CD14-positive monocyte (primary cell): ENCODE results near the gene PRRC2B. TPM values are rescaled to one million over a fixed set of nuclear protein-coding genes. Genes with fewer than 3 reads are reported as not detected.
A peak's percentile ranks its signal among the peaks of the same experiment; 100 is the strongest.

Experiments
- DNase-seq, 3 donors: peaks; one replicate each; pipeline ENCODE4 v3.0.0-alpha.2; 2011 to 2022
- H2AFZ ChIP-seq: 2 replicates; pipeline ENCODE4 v1.6.0; 2012; ENCODE audit warnings: mild to moderate bottlenecking, low read depth, low read length, inconsistent platforms; ENCODE audit not compliant: insufficient read depth, poor library complexity, severe bottlenecking
- H3K27ac ChIP-seq, 2 donors: 1 replicate in 1 of 2; 2 replicates in 1 of 2; pipeline ENCODE4 v1.5.1; 2012 to 2013; ENCODE audit warnings: low read length in 2 of 2, control low read depth in 1 of 2, inconsistent platforms in 1 of 2, low read depth in 1 of 2, mild to moderate bottlenecking in 1 of 2
- H3K27me3 ChIP-seq, 2 donors: one replicate each; pipeline versions ENCODE4 v1.6.0 to v1.6.1; 2011 to 2013; ENCODE audit warnings: low read length in 2 of 2; ENCODE audit not compliant: control insufficient read depth in 2 of 2, insufficient read depth in 2 of 2
- H3K36me3 ChIP-seq, 2 donors: replicated peaks in 1 of 2; 1 replicate in 1 of 2; 2 replicates in 1 of 2; pipeline versions ENCODE4 v1.5.1 to v1.6.1; 2012 to 2013; ENCODE audit warnings: low read length in 2 of 2, control low read depth in 1 of 2, inconsistent platforms in 1 of 2, mild to moderate bottlenecking in 1 of 2; ENCODE audit not compliant: insufficient read depth in 2 of 2, control insufficient read depth in 1 of 2
- H3K4me1 ChIP-seq, 2 donors: 1 replicate in 1 of 2; 2 replicates in 1 of 2; pipeline versions ENCODE4 v1.5.1 to v1.6.1; 2012 to 2013; ENCODE audit warnings: low read length in 2 of 2, control low read depth in 1 of 2, inconsistent platforms in 1 of 2, mild to moderate bottlenecking in 1 of 2, moderate library complexity in 1 of 2; ENCODE audit not compliant: insufficient read depth in 2 of 2, control insufficient read depth in 1 of 2
- H3K4me2 ChIP-seq: replicated peaks from 2 replicates; pipeline ENCODE3; 2012; ENCODE audit warnings: low read length, moderate library complexity, mild to moderate bottlenecking; ENCODE audit not compliant: poor library complexity, severe bottlenecking; ENCODE audit errors: extremely low read depth
- H3K4me3 ChIP-seq, 3 experiments: fragments of 200-600 bp in 1 of 3; sonication (generic) in 1 of 3; replicated peaks in 1 of 3; 1 replicate in 2 of 3; 2 replicates in 1 of 3; pipeline ENCODE4 v1.5.1; 2011 to 2013; ENCODE audit warnings: low read length in 3 of 3, mild to moderate bottlenecking in 3 of 3, control low read depth in 2 of 3, low read depth in 2 of 3, inconsistent platforms in 1 of 3, moderate library complexity in 1 of 3
- H3K79me2 ChIP-seq: 2 replicates; pipeline ENCODE4 v1.6.0; 2012; ENCODE audit warnings: mild to moderate bottlenecking, control low read depth, inconsistent platforms, low read length, moderate library complexity; ENCODE audit not compliant: insufficient read depth
- H3K9ac ChIP-seq: 2 replicates; pipeline ENCODE4 v1.6.0; 2017; ENCODE audit warnings: low read length, mild to moderate bottlenecking; ENCODE audit not compliant: insufficient read depth, poor library complexity, severe bottlenecking
- H3K9me3 ChIP-seq, 2 donors: replicated peaks in 1 of 2; 1 replicate in 1 of 2; 2 replicates in 1 of 2; pipeline versions ENCODE4 v1.5.1 to v1.6.1; 2012 to 2013; ENCODE audit warnings: low read length in 2 of 2, control low read depth in 1 of 2; ENCODE audit not compliant: control insufficient read depth in 1 of 2, insufficient read depth in 1 of 2
- H4K20me1 ChIP-seq: 2 replicates; pipeline ENCODE4 v1.6.0; 2012; ENCODE audit warnings: mild to moderate bottlenecking, low read length, control low read depth, moderate library complexity; ENCODE audit not compliant: insufficient read depth
- H3K27ac Mint-ChIP-seq, 7 donors: one replicate each; pipeline ENCODE4 v1.8.0; 2020; ENCODE audit warnings: mild to moderate bottlenecking in 7 of 7, mixed read lengths in 7 of 7, moderate library complexity in 6 of 7, inconsistent platforms in 2 of 7
- H3K27me3 Mint-ChIP-seq, 3 donors: one replicate each; pipeline ENCODE4 v1.8.0; 2021 to 2022; ENCODE audit warnings: low read depth in 3 of 3, mild to moderate bottlenecking in 3 of 3, mixed read lengths in 3 of 3, moderate library complexity in 3 of 3, inconsistent platforms in 1 of 3
- H3K36me3 Mint-ChIP-seq, 2 donors: one replicate each; pipeline ENCODE4 v1.8.0; 2020; ENCODE audit warnings: mixed read lengths in 2 of 2, inconsistent platforms in 1 of 2, mild to moderate bottlenecking in 1 of 2
- H3K4me1 Mint-ChIP-seq: one replicate; pipeline ENCODE4 v1.8.0; 2020; ENCODE audit warnings: mild to moderate bottlenecking, mixed read lengths
- H3K4me3 Mint-ChIP-seq, 2 donors: one replicate each; pipeline ENCODE4 v1.8.0; 2020; ENCODE audit warnings: mild to moderate bottlenecking in 2 of 2, mixed read lengths in 2 of 2, moderate library complexity in 1 of 2
- H3K9me3 Mint-ChIP-seq, 7 donors: one replicate each; pipeline ENCODE4 v1.8.0; 2020 to 2022; ENCODE audit warnings: mixed read lengths in 7 of 7, mild to moderate bottlenecking in 6 of 7, moderate library complexity in 6 of 7, inconsistent platforms in 2 of 7
- WGBS: methylation state at CpG from one replicate; pipeline ENCODE4 v1.1.5; 2013; ENCODE audit warnings: missing lambda C conversion rate; ENCODE audit not compliant: insufficient coverage; 5-methylcytosine and 5-hydroxymethylcytosine counted together
- intact Hi-C, 2 donors: fragments of 100-400 bp; cut with micrococcal nuclease; formaldehyde crosslinking; loops; one replicate each; pipeline versions ENCODE4 v1.15.0 to v1.15.1; 2023
- polyA plus RNA-seq, 3 donors: library from polyadenylated mRNA; depleted of rRNA in 1 of 3; unstranded in 2 of 3; stranded (reverse) in 1 of 3; fragments of 300-500 nt in 2 of 3; fragments of >200 nt in 1 of 3; fragmentation: Illumina TruSeq in 2 of 3; gene quantifications; 1 replicate in 2 of 3; 2 replicates in 1 of 3; pipeline ENCODE4 v1.2.3, GENCODE V29; 2012 to 2021
- TF ChIP-seq, protein P1 (sequence below): fragments of 200-600 bp; IDR thresholded peaks from one replicate; pipeline ENCODE4 v1.8.0; 2022; ENCODE audit warnings: antibody characterized with exemption, mild to moderate bottlenecking

Gene PRRC2B
- polyA plus RNA-seq, 3 donors: 2.8 to 36.2 (median 8.6) TPM

DNA sequence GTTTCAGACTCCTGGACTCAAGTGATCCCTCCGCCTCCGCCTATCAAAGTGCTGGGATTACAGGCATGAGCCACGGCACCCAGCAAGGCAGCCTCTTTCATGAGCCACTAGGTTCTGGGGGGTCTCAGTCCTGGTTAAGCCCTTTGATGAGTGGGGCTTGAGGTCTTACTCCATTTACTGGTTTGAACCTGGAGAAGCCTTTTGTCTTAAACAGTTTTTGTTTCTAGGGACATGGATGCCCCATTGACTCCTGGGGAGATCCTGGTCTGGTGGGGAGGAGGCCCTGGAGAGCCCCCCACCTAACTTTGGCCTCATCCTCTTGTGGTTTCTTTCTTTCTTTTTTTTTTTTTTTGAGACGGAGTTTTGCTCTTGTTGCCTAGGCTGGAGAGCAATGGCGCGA is 6.7 kb downstream of the PRRC2B start:
- H3K27ac Mint-ChIP-seq: peak overlapping the region in 1 of 7 donors; percentile 42
- Histone ChIP-seq H2AFZ (no peak overlapping the region), H3K27ac (no peak overlapping the region), H3K4me1 (peaks cover 44 to 58% of the 10 kb centered on the region in 2 donors), H3K9me3 (no peaks in the 10 kb centered on the region), H3K4me3 (no peak overlapping the region), H3K36me3 (peaks cover 0 to 11% of the 10 kb centered on the region in 2 donors), H3K4me2 (no peak overlapping the region), H3K79me2 (peaks cover 100% of the 10 kb centered on the region), H3K9ac (no peak overlapping the region), H4K20me1 (peaks cover 99% of the 10 kb centered on the region), H3K27me3 (no peaks in the 10 kb centered on the region)
- H3K4me3 Mint-ChIP-seq: no peak overlapping the region
- WGBS: 97% methylated on average over 3 of the region's 6 CpGs
- H3K4me1 Mint-ChIP-seq: peaks cover 72% of the 10 kb centered on the region
- no peak for DNase-seq
- H3K27me3 Mint-ChIP-seq: no peaks in the 10 kb centered on the region
- peaks cover 0 to 14% of the 10 kb centered on the region in 2 donors for H3K36me3 Mint-ChIP-seq
- TF ChIP-seq, protein P1, sequence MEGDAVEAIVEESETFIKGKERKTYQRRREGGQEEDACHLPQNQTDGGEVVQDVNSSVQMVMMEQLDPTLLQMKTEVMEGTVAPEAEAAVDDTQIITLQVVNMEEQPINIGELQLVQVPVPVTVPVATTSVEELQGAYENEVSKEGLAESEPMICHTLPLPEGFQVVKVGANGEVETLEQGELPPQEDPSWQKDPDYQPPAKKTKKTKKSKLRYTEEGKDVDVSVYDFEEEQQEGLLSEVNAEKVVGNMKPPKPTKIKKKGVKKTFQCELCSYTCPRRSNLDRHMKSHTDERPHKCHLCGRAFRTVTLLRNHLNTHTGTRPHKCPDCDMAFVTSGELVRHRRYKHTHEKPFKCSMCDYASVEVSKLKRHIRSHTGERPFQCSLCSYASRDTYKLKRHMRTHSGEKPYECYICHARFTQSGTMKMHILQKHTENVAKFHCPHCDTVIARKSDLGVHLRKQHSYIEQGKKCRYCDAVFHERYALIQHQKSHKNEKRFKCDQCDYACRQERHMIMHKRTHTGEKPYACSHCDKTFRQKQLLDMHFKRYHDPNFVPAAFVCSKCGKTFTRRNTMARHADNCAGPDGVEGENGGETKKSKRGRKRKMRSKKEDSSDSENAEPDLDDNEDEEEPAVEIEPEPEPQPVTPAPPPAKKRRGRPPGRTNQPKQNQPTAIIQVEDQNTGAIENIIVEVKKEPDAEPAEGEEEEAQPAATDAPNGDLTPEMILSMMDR: no peak
- H3K9me3 Mint-ChIP-seq: no peaks in the 10 kb centered on the region
- intact Hi-C loops: no loop called here

DNA sequence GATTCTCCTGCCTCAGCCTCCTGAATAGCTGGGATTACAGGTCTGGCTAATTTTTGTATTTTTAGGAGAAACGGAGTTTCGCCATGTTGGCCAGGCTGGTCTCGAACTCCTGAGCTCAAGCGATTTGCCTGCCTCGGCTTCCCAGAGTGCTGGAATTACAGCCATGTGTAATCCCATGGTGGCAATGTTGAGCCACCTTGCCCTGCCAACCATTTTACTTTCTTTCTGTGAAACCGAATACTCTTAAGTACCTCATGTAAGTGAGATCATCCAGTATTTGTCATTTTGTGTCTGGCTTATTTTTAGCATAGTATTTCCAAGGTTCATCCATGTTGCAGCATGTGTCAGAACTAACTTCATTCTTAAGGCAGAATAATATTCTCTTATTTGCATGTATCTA is 8.2 kb downstream of the PRRC2B start:
- Histone ChIP-seq H3K27me3 (no peaks in the 10 kb centered on the region), H2AFZ (no peak overlapping the region), H3K27ac (peak overlapping the region in 1 of 2 donors; percentile 49), H3K4me2 (no peak overlapping the region), H3K36me3 (peaks cover 0 to 11% of the 10 kb centered on the region in 2 donors), H3K4me1 (peaks cover 46 to 58% of the 10 kb centered on the region in 2 donors), H3K9ac (no peak overlapping the region), H3K79me2 (peaks cover 100% of the 10 kb centered on the region), H3K4me3 (no peak overlapping the region), H3K9me3 (no peaks in the 10 kb centered on the region), H4K20me1 (peaks cover 99% of the 10 kb centered on the region)
- no peak for DNase-seq
- intact Hi-C loops: no loop called here
- Mint-ChIP-seq H3K4me3 (no peak overlapping the region), H3K4me1 (peaks cover 72% of the 10 kb centered on the region), H3K27me3 (no peaks in the 10 kb centered on the region), H3K36me3 (peaks cover 0 to 14% of the 10 kb centered on the region in 2 donors), H3K9me3 (no peaks in the 10 kb centered on the region), H3K27ac (no peak overlapping the region)
- 96% methylated on average over 4 of the region's 6 CpGs for WGBS
- TF ChIP-seq, protein P1: no peak
